HG03045 (cell line): ENCODE measurements around the gene CUEDC1.

Experiments
- ATAC-seq: cut with Tn5 transposase; IDR thresholded peaks from one replicate; pipeline ENCODE4 v1.9.1; 2021; ENCODE audit warnings: mild to moderate bottlenecking, moderate library complexity; ENCODE audit not compliant: unreplicated experiment

CUEDC1 gene, protein sequence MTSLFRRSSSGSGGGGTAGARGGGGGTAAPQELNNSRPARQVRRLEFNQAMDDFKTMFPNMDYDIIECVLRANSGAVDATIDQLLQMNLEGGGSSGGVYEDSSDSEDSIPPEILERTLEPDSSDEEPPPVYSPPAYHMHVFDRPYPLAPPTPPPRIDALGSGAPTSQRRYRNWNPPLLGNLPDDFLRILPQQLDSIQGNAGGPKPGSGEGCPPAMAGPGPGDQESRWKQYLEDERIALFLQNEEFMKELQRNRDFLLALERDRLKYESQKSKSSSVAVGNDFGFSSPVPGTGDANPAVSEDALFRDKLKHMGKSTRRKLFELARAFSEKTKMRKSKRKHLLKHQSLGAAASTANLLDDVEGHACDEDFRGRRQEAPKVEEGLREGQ

DNA sequence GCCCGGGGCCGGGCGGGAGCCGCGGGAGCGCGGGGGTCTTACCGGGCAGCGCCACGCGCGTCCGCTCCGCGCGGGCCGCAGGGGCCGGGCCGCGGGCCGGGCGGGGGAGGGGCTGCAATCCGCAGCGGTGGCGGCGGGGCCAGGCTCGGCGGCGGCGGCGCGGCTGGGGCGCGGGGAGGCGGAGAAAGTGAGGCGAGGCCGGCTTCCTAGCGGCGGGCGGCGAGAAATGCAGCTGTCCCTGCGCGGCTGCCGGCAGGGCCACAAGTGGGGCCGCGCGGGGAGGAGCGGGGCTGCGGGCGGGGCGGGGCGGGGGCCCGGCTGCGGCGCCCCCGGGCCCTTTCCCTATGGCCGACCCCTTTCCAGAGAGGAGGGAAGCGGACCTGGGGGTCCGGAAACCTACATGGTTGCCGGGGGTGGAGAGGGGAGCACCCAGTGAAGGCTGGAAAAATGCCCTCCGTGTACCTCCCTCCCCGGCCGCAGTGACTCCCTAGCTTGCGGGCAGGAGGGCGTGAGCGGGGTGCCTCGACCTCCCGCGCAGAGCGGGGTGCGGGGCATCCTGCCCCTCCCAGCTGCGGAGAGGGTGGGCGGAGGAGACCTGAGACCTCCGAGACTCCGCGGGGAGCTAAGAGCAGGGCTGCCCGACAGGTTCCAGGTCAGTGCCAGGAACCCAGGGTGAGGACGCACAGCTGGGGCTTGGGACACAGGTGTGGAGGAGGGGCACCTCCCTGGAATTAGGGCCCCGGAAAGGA, at the start of gene CUEDC1:
Gene CUEDC1 (minus strand): TSS at position 230 of the 749 bp plus-strand sequence. CDS start 69,848 bp downstream, outside the sequence.
- peak; percentile 62 for ATAC-seq

DNA sequence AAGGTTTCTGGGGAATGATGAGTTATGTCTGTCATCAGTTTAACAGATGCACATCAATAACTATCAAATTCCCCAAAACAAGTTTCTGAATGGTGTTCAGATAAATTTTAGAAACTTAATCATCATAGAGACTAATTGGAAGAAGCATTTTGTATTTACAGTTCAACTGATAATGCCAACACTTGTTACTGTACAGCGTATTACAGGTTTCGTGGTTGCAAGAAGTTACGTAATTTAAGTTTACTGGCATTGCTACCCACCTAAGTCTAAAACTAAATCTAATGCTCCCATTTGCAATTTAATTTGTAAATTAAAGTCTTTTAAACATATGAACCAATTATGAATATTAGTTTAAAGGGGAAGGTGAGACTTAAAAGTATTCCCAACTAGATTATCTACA, 48.8 kb upstream of the CUEDC1 start:
- no peak for ATAC-seq

DNA sequence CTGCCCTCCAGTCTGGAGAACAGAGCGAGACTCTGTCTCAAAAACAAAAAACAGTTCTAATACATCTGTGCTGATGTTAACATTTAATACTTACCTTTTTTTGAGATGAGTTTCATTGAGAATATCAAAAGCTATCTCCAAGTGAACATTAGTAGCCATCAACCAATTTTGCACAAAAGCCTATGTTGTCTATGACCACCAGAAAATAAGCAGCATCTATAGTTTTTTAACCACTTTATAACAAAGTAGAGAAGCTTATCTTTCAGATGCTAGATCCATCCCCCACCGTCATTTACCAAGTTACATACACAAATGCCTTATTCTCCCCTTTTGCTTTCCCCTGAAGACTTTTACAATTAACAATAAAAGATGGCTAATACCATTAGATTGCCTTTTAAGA, 47.8 kb upstream of the CUEDC1 start:
- ATAC-seq = no peak

DNA sequence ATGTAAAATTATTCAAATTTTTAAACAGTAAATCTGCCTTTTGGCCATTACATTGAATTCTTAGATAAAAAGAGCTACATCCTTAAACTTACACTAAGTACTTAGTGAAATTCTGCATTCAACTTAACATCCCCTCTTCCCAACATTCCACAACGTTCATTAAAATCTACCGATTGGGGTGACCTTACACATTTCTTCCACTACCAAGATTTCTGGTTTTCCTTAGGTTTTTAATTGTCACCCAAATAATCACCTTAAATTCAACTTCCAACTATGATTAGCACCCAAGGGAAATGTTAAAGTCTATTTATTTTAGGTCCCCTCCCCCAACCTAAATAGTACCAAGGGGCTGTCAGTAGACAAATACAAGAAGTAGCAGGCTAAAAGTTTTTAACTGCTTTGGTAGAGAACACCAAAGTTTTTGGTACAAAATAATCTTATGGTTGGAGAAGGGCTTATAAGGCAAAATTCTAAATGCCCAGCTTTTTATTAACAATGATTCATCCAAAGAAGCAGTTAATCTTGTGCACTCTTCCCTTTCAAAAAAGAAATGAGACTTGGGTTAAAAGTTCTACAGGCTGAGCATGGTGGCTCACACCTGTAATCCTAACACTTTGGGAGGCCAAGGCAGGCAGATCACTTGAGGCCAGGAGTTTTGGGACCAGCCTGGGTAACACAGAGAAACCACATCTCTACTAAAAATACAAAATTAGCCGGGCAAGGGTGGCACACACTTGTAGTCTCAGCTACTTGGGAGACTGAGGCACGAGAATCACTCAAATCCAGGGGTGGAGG, 47.1 kb upstream of the CUEDC1 start:
- ATAC-seq = no peak

DNA sequence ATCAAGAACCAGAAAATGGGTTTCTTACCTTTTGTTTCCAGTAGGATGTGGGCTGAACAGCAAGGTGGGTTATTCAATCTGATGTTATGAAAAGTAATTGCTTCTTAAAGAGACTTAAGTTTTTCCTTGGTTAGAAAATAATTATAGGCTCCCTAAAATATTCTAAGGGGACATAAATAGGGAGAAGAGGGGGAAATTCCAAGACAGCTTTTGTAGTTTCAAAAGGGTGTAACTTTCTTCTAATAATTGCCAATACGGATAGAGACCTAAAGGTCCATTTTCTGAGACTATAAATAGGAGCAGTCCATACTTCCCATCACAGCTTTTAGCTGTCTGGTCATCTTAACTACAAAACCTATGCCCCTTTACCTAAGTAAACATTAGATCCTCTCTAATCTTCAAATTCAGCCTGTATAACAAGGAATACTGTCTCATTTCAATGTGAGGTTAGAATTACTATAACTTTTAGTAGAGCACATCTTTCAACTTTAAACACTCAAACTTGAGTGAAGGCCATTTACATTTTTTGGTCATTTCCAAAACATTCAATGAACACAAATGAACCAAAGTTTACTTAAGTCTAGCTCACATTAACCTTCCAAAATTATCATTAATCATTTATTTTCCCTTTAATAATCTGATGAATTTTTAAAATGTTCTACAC, 46.4 kb upstream of the CUEDC1 start:
- no peak for ATAC-seq

DNA sequence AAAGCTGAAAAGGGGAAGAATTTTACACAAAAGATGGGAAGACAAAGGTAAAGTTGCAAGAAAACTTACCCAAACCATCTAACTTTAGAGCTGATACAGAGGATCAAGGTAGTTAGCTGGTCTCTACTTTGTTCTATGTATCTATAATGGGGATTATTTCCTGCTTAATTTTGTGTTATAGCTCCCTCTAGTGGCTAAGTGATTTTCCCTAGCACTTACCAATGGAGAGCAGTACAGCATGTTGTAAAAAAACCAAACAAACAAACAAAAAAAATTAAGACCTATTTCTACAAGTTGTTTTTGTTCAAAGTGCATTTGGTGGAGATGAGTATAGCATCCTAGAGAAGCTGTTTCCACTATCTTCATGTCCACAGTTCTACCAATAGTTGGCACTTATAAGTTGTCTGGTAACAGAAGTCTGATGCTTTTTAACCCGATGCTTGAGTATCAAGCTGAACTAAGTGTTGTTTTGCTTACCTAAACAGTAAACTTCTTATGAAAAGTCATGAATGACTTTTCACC, 44.3 kb upstream of the CUEDC1 start:
- peak; percentile 63 for ATAC-seq

DNA sequence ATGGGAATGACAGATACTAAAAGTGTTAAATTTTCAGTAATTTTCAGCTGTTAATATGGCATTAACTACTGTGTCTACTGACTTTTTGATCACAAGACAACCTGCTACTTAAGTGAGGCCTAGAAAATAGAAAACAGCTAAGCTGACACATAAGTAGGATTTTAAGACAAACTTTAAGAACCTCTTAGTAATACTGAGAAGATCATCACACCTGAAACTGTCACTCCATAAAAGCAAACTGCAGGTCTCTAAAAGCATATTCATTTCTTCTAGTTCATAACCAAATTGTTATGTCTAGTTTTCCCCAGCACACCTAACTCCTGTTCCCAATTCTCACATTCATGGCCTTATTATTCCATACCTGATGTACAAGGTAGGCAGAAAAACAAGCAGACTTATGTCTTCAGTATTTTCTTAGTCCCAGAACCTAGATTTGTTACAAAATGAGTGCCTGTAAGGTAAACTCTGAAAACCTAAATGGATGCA, 43.8 kb upstream of the CUEDC1 start:
- no peak for ATAC-seq

DNA sequence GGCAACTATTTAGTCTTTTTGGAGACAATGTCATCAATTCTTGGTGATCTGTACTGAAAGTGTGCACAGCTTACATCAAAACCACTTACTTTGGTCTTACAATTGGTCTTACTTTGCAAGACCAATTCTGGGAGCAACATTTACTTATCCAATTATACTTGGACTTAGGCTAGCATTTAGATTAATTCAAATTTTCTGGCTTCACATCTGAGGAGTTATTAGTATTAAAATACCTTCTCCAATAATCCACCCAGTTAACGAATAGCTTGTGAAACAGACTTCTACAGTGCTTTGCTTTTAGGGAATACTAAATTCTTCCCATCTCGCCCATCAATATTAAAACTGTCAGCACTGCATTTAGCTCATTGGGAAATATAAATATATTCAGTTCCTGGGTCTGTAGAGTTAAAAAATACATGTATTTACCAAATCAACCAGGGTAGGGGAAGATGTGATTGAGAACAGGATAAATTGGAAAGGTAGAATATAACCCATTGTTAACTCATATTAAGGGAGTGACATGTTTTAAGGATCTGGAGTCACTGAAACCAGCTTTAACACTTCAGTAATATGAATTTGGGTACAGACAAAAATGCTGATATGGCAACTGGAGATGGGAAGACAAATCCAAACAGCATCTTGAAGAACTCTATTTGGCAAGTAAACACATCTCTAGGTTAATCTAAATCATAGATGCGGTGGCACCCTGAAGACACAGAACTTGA, 42.0 kb upstream of the CUEDC1 start:
- ATAC-seq = no peak

DNA sequence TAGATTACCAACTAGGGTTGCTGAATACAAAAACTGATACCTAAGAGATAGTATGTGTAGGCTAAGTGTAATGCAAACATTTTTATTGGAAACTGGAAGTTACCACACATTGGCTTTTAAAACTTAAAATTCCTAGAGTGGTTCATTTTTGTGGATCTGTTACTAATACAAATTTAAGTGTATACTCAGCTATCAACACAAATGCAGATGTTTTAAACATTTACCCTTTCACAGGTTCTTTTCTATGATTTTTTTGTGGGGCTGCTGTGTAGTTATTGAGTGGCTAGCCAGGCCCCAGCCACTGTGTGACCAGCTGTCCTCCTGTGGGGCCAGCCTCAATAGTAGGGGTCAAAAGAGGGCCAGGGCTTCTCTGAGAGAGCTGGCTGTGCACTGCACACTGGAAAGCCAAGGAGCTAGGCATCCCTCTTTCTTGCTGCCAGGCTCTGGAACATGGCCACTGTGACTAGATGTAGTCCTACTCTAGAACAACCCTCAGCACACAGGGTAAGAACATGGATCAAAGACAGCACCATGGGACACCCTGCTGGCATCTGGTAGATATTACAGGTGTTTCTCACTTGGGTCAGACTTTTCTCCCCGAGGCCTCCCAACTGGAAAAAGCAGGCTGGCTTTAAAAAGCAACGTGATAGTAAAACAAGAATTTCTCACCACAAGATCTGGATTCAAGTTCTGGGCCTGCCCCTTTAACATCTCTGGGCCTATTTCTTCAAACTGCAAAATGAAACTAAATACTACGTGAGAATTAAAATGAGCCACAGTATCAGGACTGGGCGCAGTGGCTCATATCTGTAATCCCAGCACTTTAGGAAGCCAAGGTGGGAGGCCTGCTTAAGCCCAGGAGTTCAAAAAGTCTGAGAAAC, 40.1 kb upstream of the CUEDC1 start:
- ATAC-seq = peak; percentile 60

DNA sequence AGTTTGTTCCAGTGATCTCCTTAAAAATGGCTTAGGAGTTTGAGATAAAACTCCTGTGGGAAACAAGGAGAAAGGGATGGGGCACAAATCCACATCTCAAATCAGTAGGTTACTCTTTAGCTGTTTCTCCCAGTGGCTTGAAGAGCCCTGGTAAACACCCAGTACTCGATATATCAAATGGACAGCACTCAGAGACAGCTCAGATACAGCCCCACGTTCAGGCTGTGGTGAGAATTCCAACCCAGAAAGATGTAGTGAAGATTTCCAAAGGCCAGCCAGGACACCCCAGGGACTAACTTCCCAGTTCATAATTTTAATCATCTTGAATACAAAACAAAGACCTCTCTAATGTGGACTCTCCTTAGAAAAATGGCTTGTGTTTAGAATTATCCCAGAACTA, 39.2 kb upstream of the CUEDC1 start:
- no peak for ATAC-seq

DNA sequence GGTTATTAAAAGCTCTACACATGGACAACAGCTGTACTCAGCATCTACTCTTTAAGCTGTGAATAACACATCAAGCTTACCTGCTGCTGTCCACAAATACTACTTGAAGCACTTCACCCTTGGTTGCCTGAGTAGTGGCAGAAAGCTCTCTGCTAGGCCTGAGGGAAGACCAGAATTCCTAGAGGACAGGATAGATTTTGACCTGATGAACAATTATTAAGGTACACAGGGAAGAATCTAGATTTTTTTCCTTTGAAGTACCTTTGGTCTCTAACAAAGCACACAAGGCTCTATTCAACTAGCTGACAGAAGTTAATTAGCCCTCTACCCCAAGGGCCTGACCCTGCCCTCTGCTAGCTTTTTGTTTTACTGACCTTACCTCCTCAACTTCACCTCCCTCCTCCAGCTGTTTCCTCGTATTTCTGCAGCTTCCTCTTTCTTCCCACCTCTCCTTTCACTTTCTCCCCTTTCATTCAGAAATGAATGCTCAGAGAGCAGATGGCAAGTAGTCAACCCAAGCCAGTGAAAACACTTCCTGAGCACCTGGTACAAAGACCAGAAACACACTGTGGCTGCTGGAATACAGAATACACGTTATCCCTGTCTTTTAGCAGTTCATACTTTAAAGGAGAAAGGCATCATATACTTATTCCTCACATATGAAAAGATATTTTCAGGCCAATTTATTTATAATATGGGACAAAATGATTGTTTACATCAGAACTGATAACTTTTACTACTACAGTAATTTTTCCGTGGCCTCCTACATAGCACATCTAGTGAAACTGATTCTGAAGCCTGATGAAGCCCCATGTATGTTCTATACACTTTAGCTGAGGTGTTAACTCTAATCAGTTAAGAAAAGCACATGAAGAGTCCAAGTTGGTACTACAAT, 38.5 kb upstream of the CUEDC1 start:
- no peak for ATAC-seq

DNA sequence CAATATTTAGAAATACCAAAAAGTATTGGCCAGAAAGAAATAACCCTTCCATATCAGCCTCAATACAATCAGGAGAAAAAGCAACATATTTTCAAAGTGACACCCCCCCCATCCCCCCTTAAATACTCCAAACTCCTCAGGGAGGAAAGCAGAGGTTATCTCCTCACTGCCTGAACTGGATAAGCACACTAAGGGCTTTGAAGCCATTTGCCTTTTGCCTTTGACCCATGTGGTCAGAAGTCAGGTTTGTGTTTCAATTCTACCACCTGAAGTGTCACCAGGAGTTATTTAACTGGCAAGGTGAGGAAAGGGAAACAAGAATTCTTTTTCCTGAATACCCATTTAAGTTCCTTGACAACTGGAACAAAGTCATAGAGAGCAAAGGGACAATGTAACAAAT, 36.3 kb upstream of the CUEDC1 start:
- no peak for ATAC-seq

DNA sequence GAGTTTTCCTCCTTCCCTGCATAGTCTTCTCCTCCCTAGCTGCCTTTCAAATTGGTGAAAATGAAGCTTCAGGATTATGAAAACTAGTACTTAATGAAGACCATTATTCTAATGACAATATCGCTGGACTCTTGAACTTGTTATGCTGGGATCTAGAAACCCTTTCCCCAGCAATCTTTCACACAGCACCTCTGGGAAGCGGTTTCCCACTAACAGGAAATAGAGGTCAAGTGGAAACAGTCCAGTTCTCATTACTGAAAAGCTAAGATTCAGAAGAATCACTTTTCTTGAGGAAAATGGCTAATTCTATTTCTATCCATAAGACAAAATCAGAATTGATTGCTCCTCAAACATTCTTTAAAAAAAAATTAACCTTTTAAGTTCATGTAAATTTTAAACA, 34.8 kb upstream of the CUEDC1 start:
- no peak for ATAC-seq

DNA sequence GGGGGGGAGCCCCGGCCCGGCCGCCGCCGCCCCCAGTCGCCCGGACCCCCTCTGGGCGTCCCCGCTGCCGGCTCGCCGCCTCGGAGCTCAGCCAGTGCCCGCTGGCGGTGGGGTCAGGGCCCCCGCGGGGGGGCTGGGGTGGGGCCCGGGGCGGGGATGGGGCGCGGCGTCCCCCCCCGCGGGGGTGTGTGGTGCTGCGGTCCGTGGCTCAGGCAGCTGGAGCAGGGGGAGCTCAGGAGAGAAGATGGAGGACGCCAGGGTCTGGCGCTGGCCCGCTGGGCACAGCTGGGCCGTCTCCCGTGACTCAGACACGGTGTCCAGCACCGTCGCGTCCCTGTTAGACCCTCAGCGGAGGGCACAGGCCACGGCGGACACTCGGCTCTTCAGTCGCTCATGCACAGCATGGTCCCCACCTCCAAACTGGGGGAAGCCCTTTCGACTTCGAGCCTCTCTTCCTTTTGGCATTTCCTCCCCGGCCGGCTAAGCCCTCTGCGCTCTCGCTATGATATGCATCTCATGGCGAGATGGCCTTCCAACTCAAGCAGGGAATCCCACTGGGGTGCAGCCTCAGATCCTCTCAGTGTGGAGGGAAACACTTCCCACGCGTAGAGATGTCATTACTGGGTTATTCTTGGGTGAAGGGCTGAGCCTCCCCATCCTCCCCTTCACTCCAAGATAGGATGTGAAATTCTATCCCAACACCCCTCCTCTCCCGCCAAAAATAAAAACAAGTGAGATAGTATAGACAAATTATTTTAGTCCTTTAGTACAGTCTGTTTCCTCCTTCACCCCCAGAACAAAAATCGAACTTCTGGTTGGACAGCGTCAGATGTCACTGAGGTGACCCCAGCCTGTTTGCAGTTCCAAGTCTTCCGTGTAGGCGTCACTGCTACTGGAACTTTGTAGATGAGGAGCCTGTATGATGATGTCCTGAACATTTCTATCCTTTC, 33.4 kb upstream of the CUEDC1 start:
- peak; percentile 73 for ATAC-seq

DNA sequence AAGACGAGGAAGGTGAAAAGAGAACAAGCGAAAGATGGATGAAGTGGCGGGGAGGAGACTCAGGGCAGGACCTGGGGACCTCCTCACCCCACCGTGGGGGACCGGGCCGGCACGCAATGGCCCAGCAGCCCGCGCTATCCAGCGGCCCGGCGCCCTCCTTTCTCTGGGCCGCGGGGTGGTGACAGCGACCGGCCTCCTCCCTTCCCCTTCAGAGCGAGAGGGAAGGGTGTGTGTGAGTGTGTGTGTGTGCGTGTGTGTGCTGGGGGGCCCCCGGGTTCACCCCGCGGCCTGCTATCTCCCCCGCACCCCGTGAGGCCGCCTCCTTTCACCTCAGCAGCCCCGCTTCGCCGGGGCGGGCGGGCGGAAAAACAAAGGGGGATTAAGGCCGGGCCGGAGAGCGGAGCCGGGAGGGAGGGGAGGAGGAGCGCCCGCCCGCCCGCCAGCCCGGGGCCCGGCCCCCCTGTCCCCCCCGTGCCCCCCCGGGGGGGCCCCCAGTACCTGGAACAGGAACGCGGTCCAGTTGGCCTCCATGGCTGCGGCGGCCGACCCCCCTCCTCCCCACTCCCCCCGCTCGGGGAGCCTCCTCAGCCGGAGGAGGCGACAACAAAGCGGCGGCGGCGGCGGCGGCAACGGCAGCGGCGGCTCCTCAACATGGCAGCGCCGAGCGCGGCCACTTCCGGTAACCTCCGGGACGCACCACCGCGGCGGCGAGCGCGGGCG, 32.5 kb upstream of the CUEDC1 start, which contains the start of gene VEZF1:
Gene VEZF1 (minus strand): TSS at position 674 of the 720 bp plus-strand sequence. CDS start 143 bp downstream, at position 531.
- ATAC-seq = peak; percentile 56
